ENCODE data around the gene ZFHX2. TPM values are rescaled to one million over a fixed set of nuclear protein-coding genes. Genes with fewer than 3 reads are reported as not detected.

The ZFHX2 gene
- total and polyA plus RNA-seq, 2 of the 13 experiments (the other 11 are each of a cell fraction or from before 2014, with no cell fraction given) = 0.17 to 0.44 TPM

GRCh38 chr14:23547924-23548323 is 3.6 kb downstream of the ZFHX2 start (continued):
- TF ChIP-seq HMGXB4 (CRISPR knock-in tag; IDR thresholded peaks at IDR 0.05; ENCODE audit: borderline replicate concordance in 1 of 2, low read depth in 1 of 2) (no peak), ZNF619 (CRISPR knock-in tag; IDR thresholded peaks at IDR 0.05) (no peak), SOX6 (IDR thresholded peaks at IDR 0.05) (no peak), SOX6 (CRISPR knock-in tag; IDR thresholded peaks at IDR 0.05) (no peak), DNMT3B (CRISPR knock-in tag; conservative IDR thresholded peaks at IDR 0.05) (no peak), ELK4 (CRISPR knock-in tag; IDR thresholded peaks at IDR 0.05; ENCODE audit: borderline replicate concordance) (no peak), ZNF770 (CRISPR knock-in tag; IDR thresholded peaks at IDR 0.05) (no peak), TEAD2 (CRISPR knock-in tag; IDR thresholded peaks at IDR 0.05) (no peak), XRCC5 (optimal IDR thresholded peaks at IDR 0.05; ENCODE audit: low read length) (peak; percentile 25), ZFY (CRISPR knock-in tag; IDR thresholded peaks at IDR 0.05) (0 out of 2 replicates have a peak, but pooled peaks have one; percentile 11), ZNF383 (CRISPR knock-in tag; IDR thresholded peaks at IDR 0.05; ENCODE audit: borderline replicate concordance) (no peak), RFX1 (IDR thresholded peaks at IDR 0.05) (no peak), ZNF503 (CRISPR knock-in tag; IDR thresholded peaks at IDR 0.05) (no peak), ZNF674 (CRISPR knock-in tag; IDR thresholded peaks at IDR 0.05; ENCODE audit: low read depth) (no peak), SIN3B (IDR thresholded peaks at IDR 0.05; ENCODE audit: low read length) (no peak), SPEN (CRISPR knock-in tag; IDR thresholded peaks at IDR 0.05; ENCODE audit: low read depth) (no peak), ZNF136 (CRISPR knock-in tag; IDR thresholded peaks at IDR 0.05; ENCODE audit: low read depth) (no peak), ZNF784 (CRISPR knock-in tag; IDR thresholded peaks at IDR 0.05; ENCODE audit: borderline replicate concordance) (no peak), ZFP82 (CRISPR knock-in tag; IDR thresholded peaks at IDR 0.05; ENCODE audit: borderline replicate concordance) (no peak), ZFP36L1 (CRISPR knock-in tag; IDR thresholded peaks at IDR 0.05) (no peak), ZNF138 (CRISPR knock-in tag; IDR thresholded peaks at IDR 0.05; ENCODE audit: low read depth) (no peak), BORCS8-MEF2B (CRISPR knock-in tag; IDR thresholded peaks at IDR 0.05) (0 out of 2 replicates have a peak, but pooled peaks have one; percentile 30), MIER2 (CRISPR knock-in tag; IDR thresholded peaks at IDR 0.05) (no peak), ZNF577 (CRISPR knock-in tag; IDR thresholded peaks at IDR 0.05; ENCODE audit: borderline replicate concordance, low read depth) (no peak), ZFYVE20 (CRISPR knock-in tag; IDR thresholded peaks at IDR 0.05; ENCODE audit: borderline replicate concordance, low read depth) (no peak)

Measured in HepG2 (cell line).